ENCODE results near the gene SWSAP1. TPM values are rescaled to one million over a fixed set of nuclear protein-coding genes. Genes with fewer than 3 reads are reported as not detected.

The SWSAP1 gene
- total RNA-seq, 4 donors from 2014 or later: 0.76 to 3.2 (median 1.9) TPM; not detected in 1

DNA sequence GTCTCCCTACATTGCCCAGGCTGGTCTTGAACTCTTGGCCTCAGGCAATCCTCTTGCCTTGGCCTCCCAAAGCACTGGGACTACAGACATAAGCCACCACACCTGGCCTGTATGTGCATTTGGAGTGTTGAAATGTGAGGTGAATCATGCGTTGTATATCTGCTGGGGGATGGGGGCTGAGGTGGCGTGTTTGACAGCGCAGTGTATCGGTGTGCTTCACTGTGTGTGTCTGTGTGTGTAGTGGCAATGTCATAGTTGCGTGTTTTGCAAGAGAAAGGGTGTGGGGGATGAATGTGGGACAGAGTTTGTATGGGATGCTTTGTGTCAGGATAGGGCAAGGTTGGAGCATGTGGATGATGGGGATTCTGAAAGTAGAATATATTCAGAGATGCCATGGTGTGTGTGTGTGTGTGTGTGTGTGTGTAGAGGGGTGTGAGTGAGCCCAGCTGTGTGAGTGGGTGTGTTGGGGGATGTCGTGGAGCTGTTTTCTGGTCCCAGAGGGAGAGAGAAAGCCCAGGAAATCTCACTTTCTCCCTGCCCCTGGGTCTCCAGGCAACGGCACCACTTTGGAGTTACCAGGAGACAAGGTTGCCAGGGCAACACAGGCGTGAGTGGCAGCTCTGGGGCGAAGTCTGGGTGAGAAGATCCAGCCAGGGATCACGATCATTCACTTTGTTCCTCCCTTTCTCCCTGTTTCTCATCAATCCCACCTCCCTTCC is 1.1 kb upstream of the SWSAP1 start:
- H3K36me3 ChIP-seq: no peaks in the 10 kb centered on the region
- no peak overlapping the region for H3K27ac ChIP-seq
- H3K27me3 ChIP-seq: no peaks in the 10 kb centered on the region
- H3K4me3 ChIP-seq: no peak overlapping the region
- no peaks in the 10 kb centered on the region for H3K9me3 ChIP-seq
- DNase-seq: no peak
- H3K4me1 ChIP-seq: peaks cover 0 to 30% (median 8%) of the 10 kb centered on the region in 4 donors
- TF ChIP-seq, protein P1, sequence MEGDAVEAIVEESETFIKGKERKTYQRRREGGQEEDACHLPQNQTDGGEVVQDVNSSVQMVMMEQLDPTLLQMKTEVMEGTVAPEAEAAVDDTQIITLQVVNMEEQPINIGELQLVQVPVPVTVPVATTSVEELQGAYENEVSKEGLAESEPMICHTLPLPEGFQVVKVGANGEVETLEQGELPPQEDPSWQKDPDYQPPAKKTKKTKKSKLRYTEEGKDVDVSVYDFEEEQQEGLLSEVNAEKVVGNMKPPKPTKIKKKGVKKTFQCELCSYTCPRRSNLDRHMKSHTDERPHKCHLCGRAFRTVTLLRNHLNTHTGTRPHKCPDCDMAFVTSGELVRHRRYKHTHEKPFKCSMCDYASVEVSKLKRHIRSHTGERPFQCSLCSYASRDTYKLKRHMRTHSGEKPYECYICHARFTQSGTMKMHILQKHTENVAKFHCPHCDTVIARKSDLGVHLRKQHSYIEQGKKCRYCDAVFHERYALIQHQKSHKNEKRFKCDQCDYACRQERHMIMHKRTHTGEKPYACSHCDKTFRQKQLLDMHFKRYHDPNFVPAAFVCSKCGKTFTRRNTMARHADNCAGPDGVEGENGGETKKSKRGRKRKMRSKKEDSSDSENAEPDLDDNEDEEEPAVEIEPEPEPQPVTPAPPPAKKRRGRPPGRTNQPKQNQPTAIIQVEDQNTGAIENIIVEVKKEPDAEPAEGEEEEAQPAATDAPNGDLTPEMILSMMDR (IDR thresholded peaks at IDR 0.05): no peak
- TF ChIP-seq POLR2A (IDR thresholded peaks at IDR 0.05): no peak

DNA sequence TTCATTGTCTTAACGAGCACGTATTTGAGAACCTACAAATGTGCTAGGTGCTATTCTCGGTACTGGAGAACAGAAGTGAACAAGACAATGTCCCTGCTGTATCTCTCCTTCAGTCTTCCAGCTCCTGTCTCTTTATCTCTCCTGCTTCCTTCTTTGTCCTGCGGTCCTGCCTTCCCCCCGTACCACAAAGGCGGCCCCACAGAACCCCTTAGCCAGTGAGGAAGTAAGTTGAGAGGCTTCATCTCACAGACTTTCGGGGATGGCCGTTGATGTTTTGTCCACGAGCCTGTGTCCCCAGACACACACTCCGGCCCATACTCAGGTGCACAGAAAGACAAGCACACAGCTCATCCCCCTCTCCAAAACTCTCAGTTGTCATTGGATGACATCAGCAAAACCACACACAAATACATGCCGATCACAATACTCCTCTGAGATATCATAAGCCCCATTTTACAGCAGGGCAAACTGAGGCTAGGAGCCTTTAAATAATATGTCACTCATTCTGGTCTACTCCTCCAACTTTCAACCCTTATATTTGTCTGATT is 507 bp upstream of the SWSAP1 start:
- Histone ChIP-seq H3K36me3 (no peaks in the 10 kb centered on the region), H3K27me3 (no peaks in the 10 kb centered on the region), H3K4me1 (peaks cover 0 to 32% (median 8%) of the 10 kb centered on the region in 4 donors), H3K9me3 (no peaks in the 10 kb centered on the region), H3K4me3 (peak overlapping the region; percentile 59 to 81 (median 71)), H3K27ac (peak overlapping the region; percentile 89 to 98 (median 96))
- no peak for DNase-seq
- TF ChIP-seq, protein P1 (IDR thresholded peaks at IDR 0.05): no peak
- no peak for TF ChIP-seq POLR2A (IDR thresholded peaks at IDR 0.05)

DNA sequence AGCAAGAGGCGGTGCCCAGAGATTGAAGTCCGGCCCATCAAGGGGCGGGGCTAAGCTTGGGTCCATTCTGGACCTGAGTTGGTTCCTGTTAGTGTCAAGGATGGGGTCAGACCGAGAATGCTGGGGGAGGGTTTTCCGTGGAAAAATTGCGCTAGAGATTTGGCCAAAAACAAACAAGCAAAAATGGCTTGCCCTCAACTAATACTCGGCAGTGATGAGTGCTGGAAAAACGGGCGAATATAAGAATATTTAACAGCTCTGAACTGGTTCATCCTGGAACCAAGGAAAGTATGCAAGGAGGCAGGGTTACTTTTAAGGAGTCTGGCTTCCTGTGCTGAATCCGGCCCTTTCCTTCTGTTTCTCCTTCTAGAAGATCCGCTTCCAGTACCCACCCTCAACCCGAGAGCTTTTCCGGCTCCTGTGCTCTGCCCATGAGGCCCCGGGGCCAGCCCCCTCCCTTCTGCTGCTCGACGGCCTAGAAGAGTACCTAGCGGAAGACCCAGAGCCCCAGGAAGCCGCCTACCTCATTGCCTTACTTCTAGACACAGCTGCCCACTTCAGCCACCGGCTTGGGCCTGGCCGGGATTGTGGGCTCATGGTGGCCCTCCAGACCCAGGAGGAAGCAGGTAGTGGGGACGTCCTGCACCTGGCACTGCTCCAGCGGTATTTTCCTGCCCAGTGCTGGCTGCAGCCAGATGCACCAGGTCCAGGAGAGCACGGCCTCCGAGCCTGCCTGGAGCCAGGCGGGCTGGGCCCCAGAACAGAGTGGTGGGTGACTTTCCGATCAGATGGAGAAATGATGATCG is 880 bp downstream of the SWSAP1 start:
- Histone ChIP-seq H3K4me1 (peaks cover 0 to 36% (median 8%) of the 10 kb centered on the region in 4 donors), H3K36me3 (no peaks in the 10 kb centered on the region), H3K4me3 (peak overlapping the region; percentile 59 to 81 (median 71)), H3K27ac (peak overlapping the region; percentile 89 to 98 (median 96)), H3K9me3 (no peaks in the 10 kb centered on the region), H3K27me3 (no peaks in the 10 kb centered on the region)
- peak; percentile 45 to 83 for TF ChIP-seq POLR2A (IDR thresholded peaks at IDR 0.05)
- TF ChIP-seq, protein P1 (IDR thresholded peaks at IDR 0.05): no peak
- peak in 2 of 3 donors; percentile 76 to 88 for DNase-seq

GRCh38 chr19:11377237-11377636 is 2.8 kb downstream of the SWSAP1 start:
- H3K9me3 ChIP-seq: no peaks in the 10 kb centered on the region
- H3K4me1 ChIP-seq: peaks cover 3 to 48% (median 14%) of the 10 kb centered on the region in 4 donors
- DNase-seq: no peak
- TF ChIP-seq, protein P1 (IDR thresholded peaks at IDR 0.05): no peak
- no peak for TF ChIP-seq POLR2A (IDR thresholded peaks at IDR 0.05)
- no peaks in the 10 kb centered on the region for H3K36me3 ChIP-seq
- H3K27ac ChIP-seq: peak overlapping the region in 2 of 4 donors; percentile 13 to 39
- H3K4me3 ChIP-seq: no peak overlapping the region
- no peaks in the 10 kb centered on the region for H3K27me3 ChIP-seq

DNA sequence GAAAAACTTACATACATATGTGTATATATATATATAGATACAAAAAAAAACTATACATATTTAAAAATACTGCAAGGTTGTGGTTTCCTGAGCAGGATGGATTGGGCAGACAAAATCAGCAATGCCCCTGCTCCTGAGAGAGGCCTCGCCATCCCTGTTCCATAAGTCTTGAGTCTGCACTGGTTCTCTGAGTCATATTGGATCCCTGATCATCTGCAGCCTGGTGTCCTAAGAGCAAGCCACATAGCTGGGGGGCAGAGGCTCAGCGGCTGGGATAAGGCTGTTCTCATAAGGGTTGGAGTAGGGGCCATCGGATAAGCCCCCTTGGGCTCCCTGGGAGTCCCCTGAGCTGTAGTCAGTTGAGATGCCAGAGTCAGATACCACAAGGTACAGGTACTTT is 3.3 kb downstream of the SWSAP1 start:
- DNase-seq: no peak
- H3K4me1 ChIP-seq: peaks cover 3 to 50% (median 16%) of the 10 kb centered on the region in 4 donors
- TF ChIP-seq, protein P1 (IDR thresholded peaks at IDR 0.05): no peak
- TF ChIP-seq POLR2A (IDR thresholded peaks at IDR 0.05): no peak
- H3K27ac ChIP-seq: peak overlapping the region in 1 of 4 donors; percentile 14
- H3K27me3 ChIP-seq: peaks cover 0 to 1% of the 10 kb centered on the region in 2 donors
- H3K9me3 ChIP-seq: no peaks in the 10 kb centered on the region
- H3K4me3 ChIP-seq: no peak overlapping the region
- H3K36me3 ChIP-seq: no peaks in the 10 kb centered on the region

Measured in Peyer's patch (tissue), 4 donors.